Activated B cell treated with CpG ODN at 0.5 μM for 24 hours (primary cell): ENCODE data around the gene IGLON5. TPM values are rescaled to one million over a fixed set of nuclear protein-coding genes. Genes with fewer than 3 reads are reported as not detected.

ENCODE experiments used
- ATAC-seq: fragments of 200-7000 bp; cut with Tn5 transposase; one replicate; pipeline ENCODE4 v1.10.0; 2021; ENCODE audit warnings: low read depth, mild to moderate bottlenecking, moderate library complexity
- CTCF ChIA-PET: fragments of 350-600 bp; sonication (Branson Sonifier 250); formaldehyde crosslinking; loops from one replicate; lab custom pipeline; 2021; ENCODE audit warnings: antibody characterized with exemption; lab: Charles Lee
- POLR2A ChIA-PET: fragments of 350-600 bp; sonication (Branson Sonifier 250); formaldehyde crosslinking; loops from one replicate; lab custom pipeline; 2021; ENCODE audit warnings: antibody characterized with exemption; lab: Charles Lee
- DNase-seq: peaks from one replicate; pipeline ENCODE4 v3.0.0; 2022
- H3K27ac Mint-ChIP-seq: one replicate; pipeline ENCODE4 v1.8.0; 2020; ENCODE audit warnings: mixed read lengths
- H3K27me3 Mint-ChIP-seq: one replicate; pipeline ENCODE4 v1.8.0; 2021; ENCODE audit warnings: mixed read lengths
- H3K36me3 Mint-ChIP-seq: one replicate; pipeline ENCODE4 v1.8.0; 2021; ENCODE audit warnings: low read depth, mixed read lengths
- H3K4me1 Mint-ChIP-seq: one replicate; pipeline ENCODE4 v1.8.0; 2021; ENCODE audit warnings: mixed read lengths
- H3K4me3 Mint-ChIP-seq: one replicate; pipeline ENCODE4 v1.8.0; 2020; ENCODE audit warnings: mild to moderate bottlenecking, mixed read lengths
- H3K9me3 Mint-ChIP-seq: one replicate; pipeline ENCODE4 v1.8.0; 2020; ENCODE audit warnings: mixed read lengths
- CTCF ChIP-seq: fragments of 200-600 bp; IDR thresholded peaks from one replicate; pipeline ENCODE4 v1.8.0; 2022; ENCODE audit warnings: antibody characterized with exemption, mild to moderate bottlenecking
- intact Hi-C: fragments of 100-400 bp; cut with micrococcal nuclease; formaldehyde crosslinking; loops from one replicate; pipeline ENCODE4 v1.15.1; 2024
- total RNA-seq: library from RNA; stranded (reverse); gene quantifications from 2 replicates; pipeline ENCODE4 v1.2.3, GENCODE V29; 2022

IGLON5 gene
- total RNA-seq, 1 donor from 2014 or later, result not detected

GRCh38 chr19:51327066-51328001 is 15.9 kb downstream of the IGLON5 start:
- no peak overlapping the region for H3K27ac Mint-ChIP-seq
- H3K4me3 Mint-ChIP-seq, result peak overlapping the region; percentile 58
- ChIA-PET POLR2A (no interaction called here), CTCF (interaction anchor here (0.7 kb wide), 1 partner anchor 142 kb away, joined by 3 read pairs; no protein-coding TSS in a partner anchor)
- DNase-seq (no peak), ATAC-seq (peak; percentile 70)
- intact Hi-C loops, result no loop called here
- TF ChIP-seq CTCF, result no peak
- peaks cover 9% of the 10 kb centered on the region for H3K36me3 Mint-ChIP-seq
- no peaks in the 10 kb centered on the region for H3K9me3 Mint-ChIP-seq
- peaks cover 60% of the 10 kb centered on the region for H3K27me3 Mint-ChIP-seq
- peaks cover 10% of the 10 kb centered on the region for H3K4me1 Mint-ChIP-seq

- Mint-ChIP-seq H3K4me3 (no peak overlapping the region), H3K36me3 (peaks cover 9% of the 10 kb centered on the region), H3K27me3 (peaks cover 40% of the 10 kb centered on the region), H3K4me1 (peaks cover 10% of the 10 kb centered on the region), H3K27ac (no peak overlapping the region), H3K9me3 (no peaks in the 10 kb centered on the region)
- intact Hi-C loops, result no loop called here
- ATAC-seq (no peak), DNase-seq (no peak)
- CTCF ChIA-PET, result no interaction called here
- POLR2A ChIA-PET, result no interaction called here
- TF ChIP-seq CTCF, result no peak
Observed at GRCh38 chr19:51329411-51329810, 18.0 kb downstream of the IGLON5 start.

- POLR2A ChIA-PET, result no interaction called here
- no peak for TF ChIP-seq CTCF
- Mint-ChIP-seq H3K27me3 (peaks cover 35% of the 10 kb centered on the region), H3K4me3 (no peak overlapping the region), H3K36me3 (peaks cover 9% of the 10 kb centered on the region), H3K4me1 (peaks cover 10% of the 10 kb centered on the region), H3K27ac (no peak overlapping the region), H3K9me3 (no peaks in the 10 kb centered on the region)
- no peak for DNase-seq
- intact Hi-C loops, result no loop called here
- CTCF ChIA-PET, result no interaction called here
- ATAC-seq, result no peak
Observed at GRCh38 chr19:51330366-51330765, 18.9 kb downstream of the IGLON5 start.

- DNase-seq (no peak), ATAC-seq (no peak)
- intact Hi-C loops, result no loop called here
- POLR2A ChIA-PET, result no interaction called here
- Mint-ChIP-seq H3K4me3 (no peak overlapping the region), H3K9me3 (no peaks in the 10 kb centered on the region), H3K27ac (no peak overlapping the region), H3K4me1 (peaks cover 10% of the 10 kb centered on the region), H3K27me3 (peaks cover 27% of the 10 kb centered on the region), H3K36me3 (peaks cover 9% of the 10 kb centered on the region)
- CTCF ChIA-PET, result no interaction called here
- no peak for TF ChIP-seq CTCF
Observed at GRCh38 chr19:51331193-51331592, 19.7 kb downstream of the IGLON5 start.

GRCh38 chr19:51331716-51332115 is 20.3 kb downstream of the IGLON5 start:
- no peak for TF ChIP-seq CTCF
- peaks cover 22% of the 10 kb centered on the region for H3K27me3 Mint-ChIP-seq
- ChIA-PET CTCF (no interaction called here), POLR2A (no interaction called here)
- no peak overlapping the region for H3K4me3 Mint-ChIP-seq
- ATAC-seq (no peak), DNase-seq (no peak)
- H3K4me1 Mint-ChIP-seq, result peaks cover 6% of the 10 kb centered on the region
- intact Hi-C loops, result no loop called here
- no peak overlapping the region for H3K27ac Mint-ChIP-seq
- peaks cover 9% of the 10 kb centered on the region for H3K36me3 Mint-ChIP-seq
- H3K9me3 Mint-ChIP-seq, result no peaks in the 10 kb centered on the region
